GM04504 (cell line): ENCODE data around the gene TRPV3.
A peak's percentile ranks its signal among the peaks of the same experiment; 100 is the strongest.
"Not testable (repeated sequence)": the region's sequence is repeated elsewhere in the genome, so short reads cannot be mapped to it uniquely, and the experiment has no call there.

Source experiments
- DNase-seq: peaks from one replicate; pipeline ENCODE4 v3.0.0-alpha.2; 2012; ENCODE audit warnings: low read depth

Gene TRPV3

GRCh38 chr17:3557768-3558583, at the start of gene TRPV3:
Gene TRPV3, minus strand, starts transcription at chr17:3557812. Its CDS starts 2,962 bp downstream, at chr17:3554850.
- no peak for DNase-seq

GRCh38 chr17:3603870-3604259, 46.3 kb upstream of the TRPV3 start:
- no peak for DNase-seq

GRCh38 chr17:3603119-3603869, 45.7 kb upstream of the TRPV3 start:
- peak; percentile 64 for DNase-seq

- no peak for DNase-seq
Measured at GRCh38 chr17:3602499-3602898, 44.9 kb upstream of the TRPV3 start.

- DNase-seq: no peak
Measured at GRCh38 chr17:3600529-3601205, 43.1 kb upstream of the TRPV3 start.

GRCh38 chr17:3598078-3598477, 40.5 kb upstream of the TRPV3 start:
- DNase-seq: no peak

- DNase-seq: no peak
Measured at GRCh38 chr17:3596804-3597464, 39.3 kb upstream of the TRPV3 start.

GRCh38 chr17:3594976-3595375, 37.4 kb upstream of the TRPV3 start:
- no peak for DNase-seq

- peak; percentile 61 for DNase-seq
Measured at GRCh38 chr17:3594051-3594800, 36.6 kb upstream of the TRPV3 start.

- DNase-seq: no peak
Measured at GRCh38 chr17:3593384-3593783, 35.8 kb upstream of the TRPV3 start.

GRCh38 chr17:3592216-3592860, 34.7 kb upstream of the TRPV3 start:
- DNase-seq: no peak

- no peak for DNase-seq
Measured at GRCh38 chr17:3590768-3591167, 33.2 kb upstream of the TRPV3 start.

GRCh38 chr17:3590231-3590630, 32.6 kb upstream of the TRPV3 start:
- DNase-seq: no peak

- DNase-seq: no peak
Measured at GRCh38 chr17:3589784-3590183, 32.2 kb upstream of the TRPV3 start.

- DNase-seq: no peak
Measured at GRCh38 chr17:3585826-3586225, 28.2 kb upstream of the TRPV3 start.

- no peak for DNase-seq
Measured at GRCh38 chr17:3583456-3583855, 25.8 kb upstream of the TRPV3 start.

GRCh38 chr17:3582915-3583314, 25.3 kb upstream of the TRPV3 start:
- no peak for DNase-seq

- not testable (repeated sequence) for DNase-seq
Measured at GRCh38 chr17:3578667-3579066, 21.1 kb upstream of the TRPV3 start.

- no peak for DNase-seq
Measured at GRCh38 chr17:3576970-3577369, 19.4 kb upstream of the TRPV3 start.

- peak; percentile 94 for DNase-seq
Measured at GRCh38 chr17:3575511-3575910, 17.9 kb upstream of the TRPV3 start.

GRCh38 chr17:3574231-3574630, 16.6 kb upstream of the TRPV3 start:
- DNase-seq: no peak
